Measurements from ENCODE around the gene PBX1.
A peak's percentile ranks its signal among the peaks of the same experiment; 100 is the strongest.

PBX1 gene

DNA sequence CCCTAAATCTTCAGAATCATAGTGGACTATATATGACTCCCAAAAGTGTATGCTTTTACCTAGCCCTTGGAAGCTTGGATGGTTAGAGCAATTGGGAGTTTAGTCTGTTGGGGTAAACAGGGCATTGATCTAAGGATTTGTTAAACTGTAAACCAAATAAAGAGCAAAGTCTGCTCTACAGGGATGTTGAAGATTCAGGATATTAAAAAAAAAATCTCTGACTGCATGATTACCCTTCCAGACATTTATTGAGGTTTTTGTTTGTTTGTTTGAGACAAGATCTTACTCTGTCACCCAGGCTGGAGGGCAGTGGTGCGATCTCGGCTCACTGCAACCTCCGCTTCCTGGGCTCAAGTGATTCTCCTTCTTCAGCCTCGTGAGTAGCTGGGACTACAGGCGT, 31.6 kb downstream of the PBX1 start:
- H3K4me3 ChIP-seq (ENCODE audit: low read depth, low read length), result no peak overlapping the region
- no peaks in the 10 kb centered on the region for H3K9me3 ChIP-seq (ENCODE audit: control insufficient read depth, insufficient read depth, low read depth, low read length)
- H3K36me3 ChIP-seq (ENCODE audit: control insufficient read depth in 2 of 2, insufficient read depth in 1 of 2, low read length in 2 of 2), result no peaks in the 10 kb centered on the region
- H3K27ac ChIP-seq (ENCODE audit: extremely low read depth, low read depth, low read length), result peak overlapping the region; percentile 93; the same call in 1 of the 2 replicates
- peaks cover 25% of the 10 kb centered on the region for H3K4me1 ChIP-seq (ENCODE audit: control insufficient read depth, insufficient read depth, low read length)
- ChIA-PET CTCF (interaction anchor here (0.6 kb wide), 1 partner anchor 10 kb away, joined by 3 read pairs; no protein-coding TSS in a partner anchor), POLR2A (interaction anchor here (0.7 to 1.9 kb wide), 2 partner anchors 32 to 75 kb away, joined by 4 to 7 read pairs; partner anchors contain the start of gene PBX1)
- TF ChIP-seq ZNF394 (tag by site-specific recombination; IDR thresholded peaks at IDR 0.05; ENCODE audit: borderline replicate concordance) (peak; percentile 30; the same call in 1 of the 2 replicates), ZNF777 (tag by site-specific recombination; IDR thresholded peaks at IDR 0.05; ENCODE audit: borderline replicate concordance) (no peak), ZFHX2 (tag by site-specific recombination; conservative IDR thresholded peaks at IDR 0.05) (no peak)
- TF ChIP-seq, protein P1, sequence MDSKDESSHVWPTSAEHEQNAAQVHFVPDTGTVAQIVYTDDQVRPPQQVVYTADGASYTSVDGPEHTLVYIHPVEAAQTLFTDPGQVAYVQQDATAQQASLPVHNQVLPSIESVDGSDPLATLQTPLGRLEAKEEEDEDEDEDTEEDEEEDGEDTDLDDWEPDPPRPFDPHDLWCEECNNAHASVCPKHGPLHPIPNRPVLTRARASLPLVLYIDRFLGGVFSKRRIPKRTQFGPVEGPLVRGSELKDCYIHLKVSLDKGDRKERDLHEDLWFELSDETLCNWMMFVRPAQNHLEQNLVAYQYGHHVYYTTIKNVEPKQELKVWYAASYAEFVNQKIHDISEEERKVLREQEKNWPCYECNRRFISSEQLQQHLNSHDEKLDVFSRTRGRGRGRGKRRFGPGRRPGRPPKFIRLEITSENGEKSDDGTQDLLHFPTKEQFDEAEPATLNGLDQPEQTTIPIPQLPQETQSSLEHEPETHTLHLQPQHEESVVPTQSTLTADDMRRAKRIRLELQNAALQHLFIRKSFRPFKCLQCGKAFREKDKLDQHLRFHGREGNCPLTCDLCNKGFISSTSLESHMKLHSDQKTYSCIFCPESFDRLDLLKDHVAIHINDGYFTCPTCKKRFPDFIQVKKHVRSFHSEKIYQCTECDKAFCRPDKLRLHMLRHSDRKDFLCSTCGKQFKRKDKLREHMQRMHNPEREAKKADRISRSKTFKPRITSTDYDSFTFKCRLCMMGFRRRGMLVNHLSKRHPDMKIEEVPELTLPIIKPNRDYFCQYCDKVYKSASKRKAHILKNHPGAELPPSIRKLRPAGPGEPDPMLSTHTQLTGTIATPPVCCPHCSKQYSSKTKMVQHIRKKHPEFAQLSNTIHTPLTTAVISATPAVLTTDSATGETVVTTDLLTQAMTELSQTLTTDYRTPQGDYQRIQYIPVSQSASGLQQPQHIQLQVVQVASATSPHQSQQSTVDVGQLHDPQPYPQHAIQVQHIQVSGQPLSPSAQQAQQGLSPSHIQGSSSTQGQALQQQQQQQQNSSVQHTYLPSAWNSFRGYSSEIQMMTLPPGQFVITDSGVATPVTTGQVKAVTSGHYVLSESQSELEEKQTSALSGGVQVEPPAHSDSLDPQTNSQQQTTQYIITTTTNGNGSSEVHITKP (tag by site-specific recombination; IDR thresholded peaks at IDR 0.05), result peak; percentile 52

DNA sequence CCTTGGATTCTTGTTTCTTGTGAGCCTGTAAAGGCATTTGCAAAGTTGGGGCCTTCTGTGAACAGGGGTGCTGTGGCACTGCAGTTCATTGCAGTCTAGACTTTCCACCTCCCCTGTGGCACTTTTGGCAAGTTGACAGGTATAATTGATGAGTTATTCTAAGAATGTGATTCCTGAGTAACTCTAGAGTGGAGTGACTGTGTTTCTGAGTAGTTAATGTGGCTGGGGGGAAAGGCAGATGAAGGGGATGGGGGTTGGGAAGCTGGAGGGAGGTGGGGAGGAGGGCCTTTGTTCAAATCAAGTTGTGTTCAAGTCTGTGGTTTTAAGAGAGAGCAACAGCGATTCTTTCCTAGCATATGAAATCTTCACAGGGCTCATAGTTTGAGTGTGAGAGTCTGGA, 32.9 kb downstream of the PBX1 start:
- H3K4me1 ChIP-seq (ENCODE audit: control insufficient read depth, insufficient read depth, low read length), result peaks cover 25% of the 10 kb centered on the region
- H3K4me3 ChIP-seq (ENCODE audit: low read depth, low read length), result no peak overlapping the region
- no peak overlapping the region for H3K27ac ChIP-seq (ENCODE audit: extremely low read depth, low read depth, low read length)
- no peaks in the 10 kb centered on the region for H3K9me3 ChIP-seq (ENCODE audit: control insufficient read depth, insufficient read depth, low read depth, low read length)
- TF ChIP-seq ZNF341 (tag by site-specific recombination; IDR thresholded peaks at IDR 0.05; ENCODE audit: low read depth) (peak; percentile 10), HOXA7 (CRISPR knock-in tag; IDR thresholded peaks at IDR 0.05; ENCODE audit: borderline replicate concordance) (no peak), MEIS1 (CRISPR knock-in tag; IDR thresholded peaks at IDR 0.05; ENCODE audit: borderline replicate concordance) (peak; percentile 66; the same call in 1 of the 2 replicates), GLIS1 (tag by site-specific recombination; IDR thresholded peaks at IDR 0.05) (peak; percentile 41; the same call in 1 of the 2 replicates), ZNF600 (tag by site-specific recombination; IDR thresholded peaks at IDR 0.05) (peak; percentile 6), ZNF596 (tag by site-specific recombination; IDR thresholded peaks at IDR 0.05) (no peak), IKZF3 (tag by site-specific recombination; IDR thresholded peaks at IDR 0.05) (0 out of 2 replicates have a peak, but pooled peaks have one; percentile 29), ZNF23 (tag by site-specific recombination; IDR thresholded peaks at IDR 0.05; ENCODE audit: borderline replicate concordance) (no peak), SP7 (tag by site-specific recombination; IDR thresholded peaks at IDR 0.05) (peak; percentile 42; the same call in 1 of the 2 replicates), SCRT1 (tag by site-specific recombination; IDR thresholded peaks at IDR 0.05; ENCODE audit: borderline replicate concordance) (no peak), GFI1B (tag by site-specific recombination; IDR thresholded peaks at IDR 0.05) (peak; percentile 10; the same call in 1 of the 2 replicates)
- TF ChIP-seq, protein P2, sequence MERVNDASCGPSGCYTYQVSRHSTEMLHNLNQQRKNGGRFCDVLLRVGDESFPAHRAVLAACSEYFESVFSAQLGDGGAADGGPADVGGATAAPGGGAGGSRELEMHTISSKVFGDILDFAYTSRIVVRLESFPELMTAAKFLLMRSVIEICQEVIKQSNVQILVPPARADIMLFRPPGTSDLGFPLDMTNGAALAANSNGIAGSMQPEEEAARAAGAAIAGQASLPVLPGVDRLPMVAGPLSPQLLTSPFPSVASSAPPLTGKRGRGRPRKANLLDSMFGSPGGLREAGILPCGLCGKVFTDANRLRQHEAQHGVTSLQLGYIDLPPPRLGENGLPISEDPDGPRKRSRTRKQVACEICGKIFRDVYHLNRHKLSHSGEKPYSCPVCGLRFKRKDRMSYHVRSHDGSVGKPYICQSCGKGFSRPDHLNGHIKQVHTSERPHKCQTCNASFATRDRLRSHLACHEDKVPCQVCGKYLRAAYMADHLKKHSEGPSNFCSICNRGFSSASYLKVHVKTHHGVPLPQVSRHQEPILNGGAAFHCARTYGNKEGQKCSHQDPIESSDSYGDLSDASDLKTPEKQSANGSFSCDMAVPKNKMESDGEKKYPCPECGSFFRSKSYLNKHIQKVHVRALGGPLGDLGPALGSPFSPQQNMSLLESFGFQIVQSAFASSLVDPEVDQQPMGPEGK (tag by site-specific recombination; IDR thresholded peaks at IDR 0.05), result 0 out of 2 replicates have a peak, but pooled peaks have one; percentile 27
- TF ChIP-seq, protein P3, sequence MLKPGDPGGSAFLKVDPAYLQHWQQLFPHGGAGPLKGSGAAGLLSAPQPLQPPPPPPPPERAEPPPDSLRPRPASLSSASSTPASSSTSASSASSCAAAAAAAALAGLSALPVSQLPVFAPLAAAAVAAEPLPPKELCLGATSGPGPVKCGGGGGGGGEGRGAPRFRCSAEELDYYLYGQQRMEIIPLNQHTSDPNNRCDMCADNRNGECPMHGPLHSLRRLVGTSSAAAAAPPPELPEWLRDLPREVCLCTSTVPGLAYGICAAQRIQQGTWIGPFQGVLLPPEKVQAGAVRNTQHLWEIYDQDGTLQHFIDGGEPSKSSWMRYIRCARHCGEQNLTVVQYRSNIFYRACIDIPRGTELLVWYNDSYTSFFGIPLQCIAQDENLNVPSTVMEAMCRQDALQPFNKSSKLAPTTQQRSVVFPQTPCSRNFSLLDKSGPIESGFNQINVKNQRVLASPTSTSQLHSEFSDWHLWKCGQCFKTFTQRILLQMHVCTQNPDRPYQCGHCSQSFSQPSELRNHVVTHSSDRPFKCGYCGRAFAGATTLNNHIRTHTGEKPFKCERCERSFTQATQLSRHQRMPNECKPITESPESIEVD (tag by site-specific recombination; IDR thresholded peaks at IDR 0.05), result 0 out of 2 replicates have a peak, but pooled peaks have one; percentile 27
- TF ChIP-seq, protein P4, sequence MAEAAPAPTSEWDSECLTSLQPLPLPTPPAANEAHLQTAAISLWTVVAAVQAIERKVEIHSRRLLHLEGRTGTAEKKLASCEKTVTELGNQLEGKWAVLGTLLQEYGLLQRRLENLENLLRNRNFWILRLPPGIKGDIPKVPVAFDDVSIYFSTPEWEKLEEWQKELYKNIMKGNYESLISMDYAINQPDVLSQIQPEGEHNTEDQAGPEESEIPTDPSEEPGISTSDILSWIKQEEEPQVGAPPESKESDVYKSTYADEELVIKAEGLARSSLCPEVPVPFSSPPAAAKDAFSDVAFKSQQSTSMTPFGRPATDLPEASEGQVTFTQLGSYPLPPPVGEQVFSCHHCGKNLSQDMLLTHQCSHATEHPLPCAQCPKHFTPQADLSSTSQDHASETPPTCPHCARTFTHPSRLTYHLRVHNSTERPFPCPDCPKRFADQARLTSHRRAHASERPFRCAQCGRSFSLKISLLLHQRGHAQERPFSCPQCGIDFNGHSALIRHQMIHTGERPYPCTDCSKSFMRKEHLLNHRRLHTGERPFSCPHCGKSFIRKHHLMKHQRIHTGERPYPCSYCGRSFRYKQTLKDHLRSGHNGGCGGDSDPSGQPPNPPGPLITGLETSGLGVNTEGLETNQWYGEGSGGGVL (tag by site-specific recombination; IDR thresholded peaks at IDR 0.05), result peak; percentile 58
- no peaks in the 10 kb centered on the region for H3K36me3 ChIP-seq (ENCODE audit: control insufficient read depth in 2 of 2, insufficient read depth in 1 of 2, low read length in 2 of 2)
- POLR2A ChIA-PET, result interaction anchor here (0.8 to 0.9 kb wide), 2 partner anchors 11 to 33 kb away, joined by 3 read pairs; partner anchors contain the start of gene PBX1
- CTCF ChIA-PET, result interaction anchor here (0.8 kb wide), 2 partner anchors 10 to 1065 kb away, joined by 3 to 4 read pairs; no protein-coding TSS in a partner anchor
